H9 (cell line): ENCODE results near the gene PSMB7. TPM values are rescaled to one million over a fixed set of nuclear protein-coding genes. Genes with fewer than 3 reads are reported as not detected.

Source experiments
- DNase-seq: peaks from one replicate; pipeline ENCODE4 v3.0.0-alpha.2; 2017
- H2AFZ ChIP-seq: one replicate; pipeline ENCODE4 v1.6.1; 2013; ENCODE audit warnings: mild to moderate bottlenecking, low read length, control low read depth, moderate library complexity
- H2AK5ac ChIP-seq: 2 replicates; pipeline ENCODE4 v1.6.1; 2013; ENCODE audit warnings: low read length, control low read depth, mixed read lengths; ENCODE audit not compliant: insufficient read length
- H2BK120ac ChIP-seq: one replicate; pipeline ENCODE4 v1.6.1; 2013; ENCODE audit warnings: low read depth, mild to moderate bottlenecking, low read length, control low read depth, inconsistent platforms; ENCODE audit not compliant: poor library complexity, severe bottlenecking
- H2BK12ac ChIP-seq: 2 replicates; pipeline ENCODE4 v1.6.1; 2013; ENCODE audit warnings: low read length, control low read depth, mixed read lengths, low read depth; ENCODE audit not compliant: insufficient read length
- H2BK15ac ChIP-seq: 2 replicates; pipeline ENCODE4 v1.6.1; 2013; ENCODE audit warnings: low read depth, low read length, control low read depth
- H2BK20ac ChIP-seq: one replicate; pipeline ENCODE4 v1.6.1; 2013; ENCODE audit warnings: low read depth, mild to moderate bottlenecking, low read length, control low read depth, inconsistent platforms; ENCODE audit not compliant: poor library complexity, severe bottlenecking
- H2BK5ac ChIP-seq: 2 replicates; pipeline ENCODE4 v1.6.1; 2013; ENCODE audit warnings: low read length, control low read depth, mixed read lengths; ENCODE audit not compliant: insufficient read length
- H3K14ac ChIP-seq: 2 replicates; pipeline ENCODE4 v1.6.1; 2013; ENCODE audit warnings: low read length, control low read depth; ENCODE audit not compliant: insufficient read depth
- H3K18ac ChIP-seq: 2 replicates; pipeline ENCODE4 v1.6.1; 2013; ENCODE audit warnings: low read depth, mild to moderate bottlenecking, mixed read lengths, low read length, control low read depth; ENCODE audit not compliant: insufficient read length
- H3K23ac ChIP-seq: 2 replicates; pipeline ENCODE4 v1.6.1; 2013; ENCODE audit warnings: low read length, control low read depth, mixed read lengths, low read depth; ENCODE audit not compliant: insufficient read length
- H3K23me2 ChIP-seq: 2 replicates; pipeline ENCODE4 v1.6.1; 2013; ENCODE audit warnings: low read depth, mild to moderate bottlenecking, mixed read lengths, low read length, control low read depth; ENCODE audit not compliant: insufficient read length, poor library complexity, severe bottlenecking
- H3K27ac ChIP-seq: 2 replicates; pipeline ENCODE4 v1.5.1; 2013; ENCODE audit warnings: low read length, control low read depth, mixed read lengths, low read depth; ENCODE audit not compliant: insufficient read length
- H3K27me3 ChIP-seq: 2 replicates; pipeline ENCODE4 v1.6.1; 2013; ENCODE audit warnings: low read length, control low read depth, inconsistent platforms; ENCODE audit not compliant: insufficient read depth
- H3K4ac ChIP-seq: 2 replicates; pipeline ENCODE4 v1.6.1; 2013; ENCODE audit warnings: low read depth, mild to moderate bottlenecking, control low read depth, inconsistent platforms, low read length, moderate library complexity
- H3K4me1 ChIP-seq: 2 replicates; pipeline ENCODE4 v1.6.1; 2013; ENCODE audit warnings: low read length, control low read depth, inconsistent platforms; ENCODE audit not compliant: insufficient read depth
- H3K4me2 ChIP-seq: 2 replicates; pipeline ENCODE4 v1.6.1; 2013; ENCODE audit warnings: low read length, control low read depth, mixed read lengths; ENCODE audit not compliant: insufficient read length, insufficient read depth
- H3K56ac ChIP-seq: 2 replicates; pipeline ENCODE4 v1.6.1; 2013; ENCODE audit warnings: low read depth, mild to moderate bottlenecking, mixed read lengths, low read length, control low read depth; ENCODE audit not compliant: insufficient read length
- H3K79me1 ChIP-seq: 2 replicates; pipeline ENCODE4 v1.6.1; 2013; ENCODE audit warnings: low read depth, mild to moderate bottlenecking, moderate library complexity, low read length, control low read depth, inconsistent platforms; ENCODE audit not compliant: insufficient read depth, poor library complexity, severe bottlenecking
- H3K79me2 ChIP-seq: 2 replicates; pipeline ENCODE4 v1.6.1; 2013; ENCODE audit warnings: low read length, control low read depth, inconsistent platforms; ENCODE audit not compliant: insufficient read depth
- H3K9ac ChIP-seq: 2 replicates; pipeline ENCODE4 v1.6.1; 2013; ENCODE audit warnings: low read length, control low read depth, mixed read lengths; ENCODE audit not compliant: insufficient read length; ENCODE audit errors: extremely low read depth
- H3K9me3 ChIP-seq: one replicate; pipeline ENCODE4 v1.6.1; 2013; ENCODE audit warnings: low read depth, low read length, inconsistent platforms; ENCODE audit not compliant: control insufficient read depth
- H3T11ph ChIP-seq: one replicate; pipeline ENCODE4 v1.6.1; 2013; ENCODE audit warnings: mild to moderate bottlenecking, low read length, control low read depth, inconsistent platforms
- H4K20me1 ChIP-seq: one replicate; pipeline ENCODE4 v1.6.1; 2013; ENCODE audit not compliant: control insufficient read depth, insufficient read length, insufficient read depth
- H4K5ac ChIP-seq: 2 replicates; pipeline ENCODE4 v1.6.1; 2013; ENCODE audit warnings: low read depth, mild to moderate bottlenecking, mixed read lengths, low read length, control low read depth; ENCODE audit not compliant: insufficient read length
- H4K8ac ChIP-seq: replicated peaks from 2 replicates; pipeline ENCODE4 v1.6.1; 2013; ENCODE audit warnings: low read length, control low read depth, mixed read lengths, low read depth; ENCODE audit not compliant: insufficient read length
- H4K91ac ChIP-seq: 2 replicates; pipeline ENCODE4 v1.6.1; 2013; ENCODE audit warnings: low read depth, mild to moderate bottlenecking, moderate library complexity, mixed read lengths, low read length, control low read depth; ENCODE audit not compliant: insufficient read length
- H3K27ac Mint-ChIP-seq, 3 experiments: 2 replicates in 2 of 3; 3 replicates in 1 of 3; pipeline ENCODE4 v1.8.0; 2020 to 2021; ENCODE audit warnings: mixed read lengths in 3 of 3, mild to moderate bottlenecking in 1 of 3, moderate library complexity in 1 of 3
- H3K27me3 Mint-ChIP-seq: 2 replicates; pipeline ENCODE4 v1.8.0; 2021; ENCODE audit warnings: low read depth, mild to moderate bottlenecking, moderate library complexity, mixed read lengths
- H3K36me3 Mint-ChIP-seq, 3 experiments: 2 replicates in 2 of 3; 3 replicates in 1 of 3; pipeline ENCODE4 v1.8.0; 2020 to 2021; ENCODE audit warnings: low read depth in 3 of 3, mixed read lengths in 3 of 3; ENCODE audit not compliant: insufficient read depth in 1 of 3
- H3K4me1 Mint-ChIP-seq, 2 experiments: 2 replicates each; pipeline ENCODE4 v1.8.0; 2020; ENCODE audit warnings: mixed read lengths in 2 of 2
- H3K4me3 Mint-ChIP-seq, 2 experiments: 2 replicates in 1 of 2; 3 replicates in 1 of 2; pipeline ENCODE4 v1.8.0; 2020 to 2021; ENCODE audit warnings: mild to moderate bottlenecking in 2 of 2, mixed read lengths in 2 of 2, moderate library complexity in 1 of 2
- H3K9me3 Mint-ChIP-seq, 2 experiments: 2 replicates in 1 of 2; 3 replicates in 1 of 2; pipeline ENCODE4 v1.8.0; 2020; ENCODE audit warnings: mild to moderate bottlenecking in 2 of 2, mixed read lengths in 2 of 2, moderate library complexity in 1 of 2
- WGBS: extraction: QIAGEN DNeasy Blood & Tissue Kit; methylation state at CpG from one replicate; pipeline ENCODE4 v1.1.7; 2013; ENCODE audit warnings: missing lambda C conversion rate, low lambda C conversion rate, mixed read lengths; ENCODE audit not compliant: insufficient read length; ENCODE audit errors: extremely low coverage; 5-methylcytosine and 5-hydroxymethylcytosine counted together
- total RNA-seq: library from RNA; stranded (reverse); gene quantifications from 2 replicates; pipeline ENCODE4 v1.2.1, GENCODE V29; 2021
- TF ChIP-seq, protein P1 (sequence below): fragments of 200-600 bp; sonication (generic); conservative IDR thresholded peaks from 3 replicates; pipeline ENCODE4 v1.8.0; 2021; ENCODE audit warnings: antibody characterized with exemption, mild to moderate bottlenecking

Gene PSMB7
- total RNA-seq, 1 experiment from 2014 or later = 209 TPM

DNA sequence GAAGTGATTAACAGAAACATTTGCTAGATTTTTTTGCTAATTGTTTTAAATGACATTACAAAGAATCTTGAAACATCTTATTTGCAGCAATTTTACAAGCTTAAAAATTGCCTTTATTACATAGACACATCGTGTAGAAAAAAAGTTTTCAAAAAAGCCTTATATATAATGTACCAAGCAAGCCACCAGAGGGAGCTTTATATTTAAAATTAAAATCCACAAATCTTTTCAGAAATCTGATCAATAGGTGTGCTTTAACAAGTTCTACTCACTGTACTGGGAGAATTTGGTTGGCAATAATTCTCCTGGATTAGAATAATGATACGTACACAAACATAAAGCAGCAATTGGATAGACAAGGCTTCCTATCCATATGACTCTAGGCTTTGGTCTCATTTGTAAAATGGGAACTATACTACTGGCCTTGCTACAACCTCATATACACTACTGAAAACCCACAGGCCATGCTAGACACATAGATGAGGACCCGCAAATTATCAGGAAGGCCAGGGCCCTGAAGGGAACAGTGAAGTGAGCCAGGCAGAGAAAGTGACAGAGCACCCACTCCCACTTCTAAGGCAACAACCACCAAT is 4.8 kb downstream of the PSMB7 start:
- H3K79me2 ChIP-seq = peaks cover 8% of the 10 kb centered on the region; the same call in 1 of the 2 replicates
- no peaks in the 10 kb centered on the region for H3K9me3 ChIP-seq
- H2BK5ac ChIP-seq = no peak overlapping the region
- no peak overlapping the region for H2AK5ac ChIP-seq
- no peak overlapping the region for H2AFZ ChIP-seq
- H3K23ac ChIP-seq = no peak overlapping the region
- H3K23me2 ChIP-seq = peaks cover 4% of the 10 kb centered on the region
- Mint-ChIP-seq H3K9me3 (no peaks in the 10 kb centered on the region), H3K27me3 (no peaks in the 10 kb centered on the region; the same call in 1 of the 2 replicates), H3K36me3 (peaks cover 29 to 84% (median 75%) of the 10 kb centered on the region in 3 experiments; a peak in 6 of 7 replicates), H3K27ac (no peak overlapping the region), H3K4me3 (no peak overlapping the region), H3K4me1 (peaks cover 4 to 6% of the 10 kb centered on the region in 2 experiments)
- H4K20me1 ChIP-seq = no peaks in the 10 kb centered on the region
- H3K56ac ChIP-seq = no peak overlapping the region
- H4K5ac ChIP-seq = no peak overlapping the region
- H3T11ph ChIP-seq = no peak overlapping the region
- no peak overlapping the region for H3K9ac ChIP-seq
- H3K79me1 ChIP-seq = no peaks in the 10 kb centered on the region
- H2BK20ac ChIP-seq = no peak overlapping the region
- no peak overlapping the region for H2BK15ac ChIP-seq
- no peak overlapping the region for H3K27ac ChIP-seq
- no peak for DNase-seq
- no peak overlapping the region for H2BK12ac ChIP-seq
- H3K27me3 ChIP-seq = no peaks in the 10 kb centered on the region
- TF ChIP-seq, protein P1, sequence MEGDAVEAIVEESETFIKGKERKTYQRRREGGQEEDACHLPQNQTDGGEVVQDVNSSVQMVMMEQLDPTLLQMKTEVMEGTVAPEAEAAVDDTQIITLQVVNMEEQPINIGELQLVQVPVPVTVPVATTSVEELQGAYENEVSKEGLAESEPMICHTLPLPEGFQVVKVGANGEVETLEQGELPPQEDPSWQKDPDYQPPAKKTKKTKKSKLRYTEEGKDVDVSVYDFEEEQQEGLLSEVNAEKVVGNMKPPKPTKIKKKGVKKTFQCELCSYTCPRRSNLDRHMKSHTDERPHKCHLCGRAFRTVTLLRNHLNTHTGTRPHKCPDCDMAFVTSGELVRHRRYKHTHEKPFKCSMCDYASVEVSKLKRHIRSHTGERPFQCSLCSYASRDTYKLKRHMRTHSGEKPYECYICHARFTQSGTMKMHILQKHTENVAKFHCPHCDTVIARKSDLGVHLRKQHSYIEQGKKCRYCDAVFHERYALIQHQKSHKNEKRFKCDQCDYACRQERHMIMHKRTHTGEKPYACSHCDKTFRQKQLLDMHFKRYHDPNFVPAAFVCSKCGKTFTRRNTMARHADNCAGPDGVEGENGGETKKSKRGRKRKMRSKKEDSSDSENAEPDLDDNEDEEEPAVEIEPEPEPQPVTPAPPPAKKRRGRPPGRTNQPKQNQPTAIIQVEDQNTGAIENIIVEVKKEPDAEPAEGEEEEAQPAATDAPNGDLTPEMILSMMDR = peak; percentile 62
- no peak overlapping the region for H4K8ac ChIP-seq
- H3K4me2 ChIP-seq = no peak overlapping the region
- H3K4me1 ChIP-seq = peaks cover 2% of the 10 kb centered on the region; the same call in 1 of the 2 replicates
- H2BK120ac ChIP-seq = no peak overlapping the region
- no peak overlapping the region for H3K4ac ChIP-seq
- no peak overlapping the region for H4K91ac ChIP-seq
- no peak overlapping the region for H3K14ac ChIP-seq
- WGBS = no CpG with 5 or more reads among the region's 3 CpGs
- no peak overlapping the region for H3K18ac ChIP-seq
